OCI-LY1 (cell line): ENCODE measurements around the gene BAG5.

ENCODE experiments used
- H2AFZ ChIP-seq: fragments of 200-600 bp; sonication (generic), shearing (Covaris generic); 2 replicates; pipeline ENCODE4 v1.6.0; 2014; ENCODE audit warnings: antibody characterized with exemption, mild to moderate bottlenecking, low read length
- H3F3A ChIP-seq: fragments of 200-600 bp; sonication (generic), shearing (Covaris generic); 2 replicates; pipeline ENCODE4 v1.6.0; 2014; ENCODE audit warnings: mild to moderate bottlenecking, antibody characterized with exemption, low read length, moderate library complexity; ENCODE audit not compliant: insufficient read depth
- H3K27ac ChIP-seq: fragments of 200-600 bp; sonication (generic); 2 replicates; pipeline ENCODE4 v1.5.1; 2014; ENCODE audit warnings: low read length, mixed run types, mild to moderate bottlenecking, low read depth; ENCODE audit not compliant: poor library complexity, severe bottlenecking
- H3K27me3 ChIP-seq: fragments of 200-600 bp; sonication (generic); 2 replicates; pipeline ENCODE4 v1.6.0; 2014; ENCODE audit warnings: antibody characterized with exemption, mild to moderate bottlenecking, low read length, moderate library complexity; ENCODE audit not compliant: insufficient read depth
- H3K36me3 ChIP-seq: fragments of 200-600 bp; sonication (generic); 2 replicates; pipeline ENCODE4 v1.6.1; 2014; ENCODE audit warnings: mild to moderate bottlenecking, antibody characterized with exemption, low read length, moderate library complexity, mixed read lengths; ENCODE audit not compliant: insufficient read depth
- H3K4me1 ChIP-seq: fragments of 200-600 bp; sonication (generic); 2 replicates; pipeline ENCODE4 v1.5.1; 2014; ENCODE audit warnings: mild to moderate bottlenecking, low read length, moderate library complexity; ENCODE audit not compliant: insufficient read depth, severe bottlenecking
- H3K4me2 ChIP-seq: fragments of 200-600 bp; sonication (generic), shearing (Covaris generic); 2 replicates; pipeline ENCODE4 v1.6.1; 2014; ENCODE audit warnings: low read length
- H3K4me3 ChIP-seq: fragments of 200-600 bp; sonication (generic); 2 replicates; pipeline ENCODE4 v1.5.1; 2014; ENCODE audit warnings: low read length, low read depth, mild to moderate bottlenecking, mixed read lengths; ENCODE audit not compliant: poor library complexity, severe bottlenecking
- H3K79me2 ChIP-seq: fragments of 200-600 bp; shearing (Covaris generic); 2 replicates; pipeline ENCODE4 v1.6.1; 2016; ENCODE audit warnings: mixed run types, low read length, mixed read lengths; ENCODE audit not compliant: insufficient read depth
- H3K9ac ChIP-seq: fragments of 200-600 bp; sonication (generic), shearing (Covaris generic); 2 replicates; pipeline ENCODE4 v1.6.1; 2014; ENCODE audit warnings: mild to moderate bottlenecking, low read length, mixed read lengths
- H3K9me2 ChIP-seq: fragments of 200-600 bp; sonication (generic), shearing (Covaris generic); 2 replicates; pipeline ENCODE4 v1.6.1; 2014; ENCODE audit warnings: low read depth, mild to moderate bottlenecking, low read length, mixed read lengths
- H3K9me3 ChIP-seq: fragments of 200-600 bp; shearing (Covaris generic); 2 replicates; pipeline ENCODE4 v1.6.1; 2014; ENCODE audit warnings: low read length, mixed read lengths
- H4K20me1 ChIP-seq: fragments of 200-600 bp; sonication (generic), shearing (Covaris generic); 2 replicates; pipeline ENCODE4 v1.6.0; 2016; ENCODE audit warnings: mild to moderate bottlenecking, low read length; ENCODE audit not compliant: insufficient read depth
- CTCF ChIP-seq: fragments of 200-600 bp; sonication (generic), shearing (Covaris generic); IDR thresholded peaks from 2 replicates; pipeline ENCODE4 v1.5.1; 2017; ENCODE audit warnings: mild to moderate bottlenecking, antibody characterized with exemption, low read length, moderate library complexity, mixed read lengths
- EZH2 ChIP-seq: fragments of 200-600 bp; sonication (generic), shearing (Covaris generic); IDR thresholded peaks from 2 replicates; pipeline ENCODE4 v1.8.0; 2017; ENCODE audit warnings: borderline replicate concordance, mixed run types, mild to moderate bottlenecking, antibody characterized with exemption, low read length, moderate library complexity, mixed read lengths

BAG5 gene

GRCh38 chr14:103510724-103511693 is 51.4 kb downstream of the BAG5 start:
- H3K4me2 ChIP-seq = no peak overlapping the region

GRCh38 chr14:103509864-103510723 is 52.4 kb downstream of the BAG5 start:
- no peaks in the 10 kb centered on the region for H3F3A ChIP-seq
- no peaks in the 10 kb centered on the region for H4K20me1 ChIP-seq
- no peak overlapping the region for H3K9ac ChIP-seq
- H3K27me3 ChIP-seq = no peaks in the 10 kb centered on the region
- peaks cover under 1% of the 10 kb centered on the region for H3K36me3 ChIP-seq
- H3K4me2 ChIP-seq = no peak overlapping the region
- no peak overlapping the region for H3K27ac ChIP-seq
- TF ChIP-seq EZH2 (no peak), CTCF (no peak)
- H2AFZ ChIP-seq = no peak overlapping the region
- no peak overlapping the region for H3K4me3 ChIP-seq
- no peaks in the 10 kb centered on the region for H3K9me2 ChIP-seq
- no peaks in the 10 kb centered on the region for H3K9me3 ChIP-seq
- no peaks in the 10 kb centered on the region for H3K79me2 ChIP-seq
- H3K4me1 ChIP-seq = no peaks in the 10 kb centered on the region

More at GRCh38 chr14:103510724-103511693, 51.4 kb downstream of the BAG5 start:
- Histone ChIP-seq H3K27ac (no peak overlapping the region), H3K9ac (no peak overlapping the region), H3K27me3 (no peaks in the 10 kb centered on the region), H2AFZ (no peak overlapping the region), H4K20me1 (no peaks in the 10 kb centered on the region), H3K36me3 (no peaks in the 10 kb centered on the region), H3K9me2 (no peaks in the 10 kb centered on the region), H3K9me3 (no peaks in the 10 kb centered on the region), H3K4me1 (no peaks in the 10 kb centered on the region), H3K79me2 (no peaks in the 10 kb centered on the region), H3K4me3 (no peak overlapping the region), H3F3A (no peaks in the 10 kb centered on the region)
- TF ChIP-seq EZH2 (no peak), CTCF (no peak)

- no peak overlapping the region for H2AFZ ChIP-seq
- H3K9me3 ChIP-seq = no peaks in the 10 kb centered on the region
- H3K36me3 ChIP-seq = peaks cover 12% of the 10 kb centered on the region
- no peaks in the 10 kb centered on the region for H3K79me2 ChIP-seq
- no peaks in the 10 kb centered on the region for H3K27me3 ChIP-seq
- H3K9me2 ChIP-seq = no peaks in the 10 kb centered on the region
- no peaks in the 10 kb centered on the region for H3F3A ChIP-seq
- no peak overlapping the region for H3K9ac ChIP-seq
- no peak overlapping the region for H3K4me3 ChIP-seq
- H3K27ac ChIP-seq = no peak overlapping the region
- TF ChIP-seq CTCF = no peak
- no peak for TF ChIP-seq EZH2
- H3K4me1 ChIP-seq = no peaks in the 10 kb centered on the region
- H3K4me2 ChIP-seq = no peak overlapping the region
- H4K20me1 ChIP-seq = no peaks in the 10 kb centered on the region
Observed at GRCh38 chr14:103508521-103509329, 53.7 kb downstream of the BAG5 start.
